GM13976 (cell line): ENCODE results near the gene SPOCK1.

Experiments used
- DNase-seq: peaks from one replicate; pipeline ENCODE4 v3.0.0; 2012; ENCODE audit warnings: low spot score
- in situ Hi-C: fragments of 300-500 bp; cut with MboI; formaldehyde crosslinking; loops from one replicate; pipeline ENCODE4 v1.12.0; 2022; ENCODE audit warnings: low sequenced_read_pairs, mixed read lengths, inconsistent platforms; ENCODE audit not compliant: unreplicated experiment
- TF ChIP-seq, protein P1 (sequence below): IDR thresholded peaks from 2 replicates; pipeline ENCODE4 v1.5.1; 2012; ENCODE audit warnings: borderline replicate concordance, mild to moderate bottlenecking; ENCODE audit not compliant: insufficient read depth; ENCODE audit errors: extremely low read depth, missing control alignments, control extremely low read depth

Gene SPOCK1

DNA sequence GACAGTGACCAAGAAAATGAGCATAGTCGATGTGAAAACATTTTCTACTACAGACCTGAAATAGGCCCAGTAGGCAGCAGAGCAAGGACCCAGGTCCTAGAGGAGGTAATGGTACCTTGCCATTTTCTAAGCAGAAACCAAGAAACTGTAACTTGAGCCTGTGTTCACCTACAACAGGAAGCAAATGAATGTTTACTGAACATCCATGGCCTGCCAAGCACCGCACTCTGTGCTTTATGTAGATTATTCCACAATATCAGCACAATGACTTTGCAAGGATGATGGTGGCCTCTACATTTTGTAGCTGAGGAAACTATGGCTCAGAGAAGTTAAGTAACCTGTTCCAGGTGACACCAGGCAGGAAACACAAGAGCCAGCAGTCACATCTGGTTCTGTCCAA lies 215.3 kb downstream of the SPOCK1 start:
- in situ Hi-C loops = no loop called here
- no peak for DNase-seq
- TF ChIP-seq, protein P1, sequence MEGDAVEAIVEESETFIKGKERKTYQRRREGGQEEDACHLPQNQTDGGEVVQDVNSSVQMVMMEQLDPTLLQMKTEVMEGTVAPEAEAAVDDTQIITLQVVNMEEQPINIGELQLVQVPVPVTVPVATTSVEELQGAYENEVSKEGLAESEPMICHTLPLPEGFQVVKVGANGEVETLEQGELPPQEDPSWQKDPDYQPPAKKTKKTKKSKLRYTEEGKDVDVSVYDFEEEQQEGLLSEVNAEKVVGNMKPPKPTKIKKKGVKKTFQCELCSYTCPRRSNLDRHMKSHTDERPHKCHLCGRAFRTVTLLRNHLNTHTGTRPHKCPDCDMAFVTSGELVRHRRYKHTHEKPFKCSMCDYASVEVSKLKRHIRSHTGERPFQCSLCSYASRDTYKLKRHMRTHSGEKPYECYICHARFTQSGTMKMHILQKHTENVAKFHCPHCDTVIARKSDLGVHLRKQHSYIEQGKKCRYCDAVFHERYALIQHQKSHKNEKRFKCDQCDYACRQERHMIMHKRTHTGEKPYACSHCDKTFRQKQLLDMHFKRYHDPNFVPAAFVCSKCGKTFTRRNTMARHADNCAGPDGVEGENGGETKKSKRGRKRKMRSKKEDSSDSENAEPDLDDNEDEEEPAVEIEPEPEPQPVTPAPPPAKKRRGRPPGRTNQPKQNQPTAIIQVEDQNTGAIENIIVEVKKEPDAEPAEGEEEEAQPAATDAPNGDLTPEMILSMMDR = no peak

DNA sequence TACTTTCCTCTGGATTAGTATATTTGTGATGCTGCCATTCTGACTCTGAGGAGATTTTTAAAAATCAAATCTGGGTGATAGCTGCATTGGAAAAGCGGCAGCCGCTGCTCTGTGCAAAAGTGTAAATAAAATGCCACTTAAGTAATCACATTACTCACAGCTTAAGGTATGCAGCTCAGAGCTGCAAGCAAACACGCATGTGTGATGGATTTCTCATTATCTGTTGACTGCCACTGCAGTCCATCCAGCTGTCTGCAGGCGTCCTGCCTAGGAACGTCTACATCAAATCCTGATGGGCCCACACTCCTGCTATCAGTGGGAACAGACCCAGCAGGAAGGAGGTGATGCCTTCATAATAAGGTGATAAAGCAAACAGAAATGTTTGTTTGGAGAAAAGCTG lies 216.9 kb downstream of the SPOCK1 start:
- in situ Hi-C loops = no loop called here
- DNase-seq = no peak

DNA sequence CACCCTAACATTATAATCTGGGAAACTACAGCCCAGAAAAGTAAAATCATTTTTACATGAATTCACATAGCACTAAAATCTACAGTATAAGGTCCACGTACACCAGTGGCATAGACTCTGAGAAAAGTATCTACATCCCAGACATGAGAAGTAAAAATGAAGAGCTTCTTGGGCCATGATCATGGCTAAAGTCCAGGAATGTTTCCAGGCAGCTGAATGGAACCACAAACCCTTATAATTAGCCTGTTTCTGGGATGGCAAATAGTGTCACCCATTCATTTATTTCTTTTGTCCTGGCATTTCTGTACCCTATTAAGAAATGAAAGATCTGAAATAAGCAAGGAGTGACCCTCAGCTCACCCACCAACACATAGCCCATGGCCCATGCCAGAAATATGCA lies 217.9 kb downstream of the SPOCK1 start:
- in situ Hi-C loops = no loop called here
- no peak for DNase-seq
- TF ChIP-seq, protein P1 = no peak

More for the DNA sequence above, 216.9 kb downstream of the SPOCK1 start:
- TF ChIP-seq, protein P1 = no peak

DNA sequence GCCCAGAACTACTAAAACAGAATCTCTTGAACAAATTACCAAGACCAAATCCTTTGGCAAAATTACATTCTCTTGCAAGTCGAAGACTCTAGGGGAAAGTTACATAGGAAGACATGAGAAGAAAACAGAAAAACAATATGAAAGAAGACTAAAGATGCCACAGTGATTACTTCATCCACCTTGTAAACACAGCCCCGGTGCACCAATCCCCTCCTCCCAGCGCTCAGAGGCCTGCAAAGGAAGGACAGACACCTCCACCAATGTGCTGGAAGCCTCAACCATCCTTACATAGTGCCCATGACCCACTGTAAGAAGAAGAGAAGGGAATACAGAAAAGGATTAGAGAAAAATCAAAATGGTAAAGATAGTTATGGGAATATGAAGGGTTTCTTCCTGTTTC lies 218.5 kb downstream of the SPOCK1 start:
- in situ Hi-C loops = no loop called here
- no peak for DNase-seq
- TF ChIP-seq, protein P1 = no peak

DNA sequence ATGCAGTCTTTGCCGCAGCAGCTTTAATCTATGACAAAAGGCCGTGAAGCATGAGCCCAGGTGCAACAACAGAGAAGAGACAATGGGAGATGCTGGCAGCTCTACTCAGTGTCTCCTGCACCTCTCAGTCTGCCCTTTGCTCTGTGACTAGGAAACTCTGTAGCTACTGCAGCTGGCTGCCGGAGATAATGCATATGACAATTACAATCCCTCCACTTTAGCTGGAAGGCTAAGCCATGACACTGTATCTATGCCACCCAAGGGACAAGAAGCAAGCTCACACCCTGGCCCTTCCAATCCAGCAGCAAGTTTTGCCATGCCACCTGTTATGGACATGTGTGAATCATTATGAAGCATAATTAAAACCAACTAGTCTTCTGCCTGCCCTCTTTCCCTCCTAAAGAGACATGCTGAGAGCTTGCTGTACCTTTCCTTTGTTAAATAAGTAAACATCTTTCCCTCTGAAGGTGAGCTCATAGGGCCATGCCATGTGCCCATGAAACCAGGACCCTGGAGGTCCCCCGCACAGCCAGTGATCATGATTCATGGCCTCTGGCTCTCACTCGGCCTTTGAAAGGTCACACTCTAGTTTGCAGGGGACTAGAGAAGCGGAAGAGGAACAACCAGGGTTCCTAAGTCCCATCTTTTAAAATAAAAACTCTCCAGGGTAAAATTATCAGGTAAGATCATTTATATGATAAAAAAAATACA lies 219.4 kb downstream of the SPOCK1 start:
- in situ Hi-C loops = no loop called here
- TF ChIP-seq, protein P1 = no peak
- DNase-seq = no peak

DNA sequence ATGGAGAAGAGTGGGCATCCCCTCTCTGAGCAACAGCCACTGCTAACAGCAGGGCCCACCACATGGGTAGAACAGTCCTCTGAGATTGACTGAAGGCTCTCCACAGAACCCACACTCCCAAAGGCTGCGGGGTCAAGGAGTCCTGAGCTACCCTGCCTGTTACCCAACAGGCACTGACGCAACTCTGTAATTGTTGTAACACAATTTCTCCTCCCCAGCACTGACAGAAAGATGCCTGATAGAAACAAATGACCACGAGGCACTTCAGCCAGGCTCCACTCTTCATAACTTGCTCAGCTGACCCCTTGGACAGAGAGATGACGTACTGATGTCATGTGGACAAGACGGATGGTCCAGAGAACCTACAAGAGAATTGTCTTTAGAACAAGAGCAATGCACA lies 220.7 kb downstream of the SPOCK1 start:
- no peak for DNase-seq
- TF ChIP-seq, protein P1 = no peak
- in situ Hi-C loops = no loop called here
